K562 (cell line): ENCODE results near the gene WTAP.

Experiments
- CREB1 ChIP-seq, 2 experiments: sonication (generic) in 1 of 2; formaldehyde crosslinking in 1 of 2; IDR thresholded peaks; 2 replicates each; pipeline versions ENCODE4 v1.6.1 to v1.8.0; 2012 to 2022; ENCODE audit warnings: inconsistent platforms in 1 of 2, mild to moderate bottlenecking in 1 of 2, missing genetic modification reagents in 1 of 2, moderate library complexity in 1 of 2
- CTCF ChIP-seq, 3 experiments: IDR thresholded peaks in 2 of 3; conservative IDR thresholded peaks in 1 of 3; 2 replicates each; pipeline ENCODE4 v1.5.1; 2011 to 2012; ENCODE audit warnings: low read length in 3 of 3, mild to moderate bottlenecking in 3 of 3, control low read depth in 2 of 3, improper control_type of control experiment in 1 of 3, inconsistent platforms in 1 of 3, low read depth in 1 of 3, mixed read lengths in 1 of 3, moderate library complexity in 1 of 3; ENCODE audit not compliant: insufficient read depth in 2 of 3
- MYNN ChIP-seq, 2 experiments: sonication (generic); formaldehyde crosslinking in 1 of 2; IDR thresholded peaks; 2 replicates each; pipeline versions ENCODE4 v1.5.0 to v1.6.1; 2016 to 2020; ENCODE audit warnings: antibody characterized with exemption in 1 of 2, missing genetic modification reagents in 1 of 2
- POLR2A ChIP-seq: fragments of 450-650 bp; conservative IDR thresholded peaks from 2 replicates; pipeline ENCODE4 v1.6.1; 2016
- POLR2AphosphoS5 ChIP-seq: IDR thresholded peaks from 2 replicates; pipeline ENCODE4 v1.6.1; 2011; ENCODE audit warnings: mild to moderate bottlenecking, low read depth, low read length, moderate library complexity; ENCODE audit not compliant: control insufficient read depth, insufficient read depth
- TF ChIP-seq, protein P1 (sequence below): sonication (generic); formaldehyde crosslinking; IDR thresholded peaks from 2 replicates; pipeline ENCODE4 v1.8.0; 2022; ENCODE audit warnings: mild to moderate bottlenecking, missing genetic modification reagents
- TF ChIP-seq, protein P2 (sequence below): sonication (generic); formaldehyde crosslinking; IDR thresholded peaks from 2 replicates; pipeline ENCODE4 v1.9.0; 2022; ENCODE audit warnings: mild to moderate bottlenecking, missing genetic modification reagents

DNA sequence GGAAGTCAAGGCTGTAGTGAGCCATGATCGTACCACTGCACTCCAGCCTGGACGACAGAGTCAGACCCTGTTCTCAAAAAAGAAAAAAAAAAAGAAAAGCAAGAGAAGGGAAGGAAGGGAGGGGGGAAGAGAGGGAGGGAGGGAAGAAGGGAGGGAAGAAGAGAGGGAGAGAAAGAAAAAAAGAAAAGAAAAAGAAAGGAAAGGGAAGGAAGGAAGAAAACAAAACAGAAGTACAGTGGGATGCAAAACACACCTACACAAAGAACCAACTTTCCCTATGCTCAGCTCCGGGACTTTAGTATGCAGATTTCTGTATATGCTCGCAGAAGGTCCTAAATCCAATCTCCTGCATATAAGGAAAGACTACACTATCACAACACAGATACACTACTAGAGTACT is 2.5 kb upstream of the WTAP start:
- TF ChIP-seq, protein P1, sequence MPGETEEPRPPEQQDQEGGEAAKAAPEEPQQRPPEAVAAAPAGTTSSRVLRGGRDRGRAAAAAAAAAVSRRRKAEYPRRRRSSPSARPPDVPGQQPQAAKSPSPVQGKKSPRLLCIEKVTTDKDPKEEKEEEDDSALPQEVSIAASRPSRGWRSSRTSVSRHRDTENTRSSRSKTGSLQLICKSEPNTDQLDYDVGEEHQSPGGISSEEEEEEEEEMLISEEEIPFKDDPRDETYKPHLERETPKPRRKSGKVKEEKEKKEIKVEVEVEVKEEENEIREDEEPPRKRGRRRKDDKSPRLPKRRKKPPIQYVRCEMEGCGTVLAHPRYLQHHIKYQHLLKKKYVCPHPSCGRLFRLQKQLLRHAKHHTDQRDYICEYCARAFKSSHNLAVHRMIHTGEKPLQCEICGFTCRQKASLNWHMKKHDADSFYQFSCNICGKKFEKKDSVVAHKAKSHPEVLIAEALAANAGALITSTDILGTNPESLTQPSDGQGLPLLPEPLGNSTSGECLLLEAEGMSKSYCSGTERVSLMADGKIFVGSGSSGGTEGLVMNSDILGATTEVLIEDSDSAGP (CRISPR knock-in tag): no peak
- TF ChIP-seq POLR2A: no peak
- TF ChIP-seq, protein P2, sequence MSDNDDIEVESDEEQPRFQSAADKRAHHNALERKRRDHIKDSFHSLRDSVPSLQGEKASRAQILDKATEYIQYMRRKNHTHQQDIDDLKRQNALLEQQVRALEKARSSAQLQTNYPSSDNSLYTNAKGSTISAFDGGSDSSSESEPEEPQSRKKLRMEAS (CRISPR knock-in tag): no peak
- TF ChIP-seq CTCF (IDR thresholded peaks at IDR 0.05 in 2 of 3, conservative IDR thresholded peaks at IDR 0.05 in 1 of 3; ENCODE audit: insufficient read depth in 2 of 3, low read depth in 1 of 3, low read length in 3 of 3): no peak
- TF ChIP-seq MYNN (IDR thresholded peaks at IDR 0.05): no peak
- TF ChIP-seq MYNN (CRISPR knock-in tag; IDR thresholded peaks at IDR 0.05): no peak
- no peak for TF ChIP-seq POLR2AphosphoS5
- no peak for TF ChIP-seq CREB1 (IDR thresholded peaks at IDR 0.05)
- no peak for TF ChIP-seq CREB1 (CRISPR knock-in tag; IDR thresholded peaks at IDR 0.05)
